LNCAP (cell line): Measurements from ENCODE around the gene SIVA1.

Experiments used
- CTCF ChIP-seq: fragments of 450-650 bp; IDR thresholded peaks from 2 replicates; pipeline ENCODE4 v1.5.1; 2017; ENCODE audit warnings: mild to moderate bottlenecking

Gene SIVA1

GRCh38 chr14:104801520-104802393, 48.8 kb downstream of the SIVA1 start:
- no peak for TF ChIP-seq CTCF

DNA sequence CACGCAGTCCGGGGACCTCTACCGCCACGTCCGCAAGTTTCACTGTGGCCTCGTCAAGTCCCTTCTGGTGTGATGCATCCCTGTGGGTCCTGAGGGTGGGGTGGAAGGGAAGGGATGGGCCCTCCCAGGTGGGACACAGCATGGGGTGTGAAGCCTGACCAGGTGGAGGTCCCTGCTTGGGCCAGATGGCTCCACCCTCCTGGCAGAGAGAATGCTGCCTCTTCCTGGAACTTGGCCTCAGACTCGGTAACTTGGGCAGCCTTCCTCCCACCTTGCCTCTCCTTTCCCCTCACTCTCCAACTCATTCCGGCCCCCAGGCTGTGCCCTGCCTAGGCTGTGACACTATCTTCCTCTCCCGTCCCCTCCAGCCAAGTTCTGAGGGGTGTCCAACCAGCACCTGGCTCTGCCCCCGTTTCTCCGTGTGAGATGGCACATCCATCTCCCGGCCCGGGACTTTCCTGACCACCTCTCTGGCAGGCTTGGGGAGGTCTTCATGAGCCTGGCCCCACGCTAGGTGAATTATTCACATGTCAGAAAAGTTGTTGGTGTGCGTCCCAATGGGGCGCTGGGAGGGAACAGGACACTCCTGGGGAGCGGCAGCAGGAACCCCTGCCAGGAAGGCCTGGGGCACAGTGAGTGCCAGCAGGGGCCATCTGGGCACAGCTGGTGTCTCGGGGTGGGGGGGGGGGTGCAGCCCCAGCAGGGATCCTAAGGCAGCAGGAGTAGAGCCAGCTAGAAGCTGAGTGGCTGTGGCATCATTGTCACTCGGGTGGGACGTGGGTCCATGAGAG, 49.6 kb downstream of the SIVA1 start:
- no peak for TF ChIP-seq CTCF

GRCh38 chr14:104803280-104803911, 50.4 kb downstream of the SIVA1 start:
- TF ChIP-seq CTCF, result no peak

DNA sequence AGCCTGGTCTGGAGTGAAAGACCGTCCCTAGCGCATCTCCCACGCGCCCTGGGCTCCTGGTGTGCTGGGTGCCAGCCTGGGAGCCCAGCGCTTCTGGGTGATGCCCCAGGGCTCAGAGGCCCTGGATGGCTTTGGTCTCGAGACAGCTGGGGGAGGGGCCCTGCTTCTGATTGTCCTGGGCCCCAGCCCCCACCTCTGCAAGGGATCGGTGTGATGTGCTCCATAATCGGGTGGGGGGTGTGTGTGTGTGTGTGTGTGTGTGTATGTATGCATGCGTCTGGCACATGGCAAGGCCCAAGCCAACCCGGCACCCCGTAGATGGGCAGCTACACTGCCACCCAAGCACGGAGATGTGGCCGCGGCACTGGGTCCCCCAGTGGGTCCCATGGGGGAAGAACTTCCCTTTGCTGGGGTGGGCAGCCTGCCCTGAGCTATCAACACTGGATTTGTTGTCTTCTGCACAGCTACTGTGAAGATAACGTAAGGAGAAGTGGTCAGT, 51.0 kb downstream of the SIVA1 start:
- TF ChIP-seq CTCF, result no peak

DNA sequence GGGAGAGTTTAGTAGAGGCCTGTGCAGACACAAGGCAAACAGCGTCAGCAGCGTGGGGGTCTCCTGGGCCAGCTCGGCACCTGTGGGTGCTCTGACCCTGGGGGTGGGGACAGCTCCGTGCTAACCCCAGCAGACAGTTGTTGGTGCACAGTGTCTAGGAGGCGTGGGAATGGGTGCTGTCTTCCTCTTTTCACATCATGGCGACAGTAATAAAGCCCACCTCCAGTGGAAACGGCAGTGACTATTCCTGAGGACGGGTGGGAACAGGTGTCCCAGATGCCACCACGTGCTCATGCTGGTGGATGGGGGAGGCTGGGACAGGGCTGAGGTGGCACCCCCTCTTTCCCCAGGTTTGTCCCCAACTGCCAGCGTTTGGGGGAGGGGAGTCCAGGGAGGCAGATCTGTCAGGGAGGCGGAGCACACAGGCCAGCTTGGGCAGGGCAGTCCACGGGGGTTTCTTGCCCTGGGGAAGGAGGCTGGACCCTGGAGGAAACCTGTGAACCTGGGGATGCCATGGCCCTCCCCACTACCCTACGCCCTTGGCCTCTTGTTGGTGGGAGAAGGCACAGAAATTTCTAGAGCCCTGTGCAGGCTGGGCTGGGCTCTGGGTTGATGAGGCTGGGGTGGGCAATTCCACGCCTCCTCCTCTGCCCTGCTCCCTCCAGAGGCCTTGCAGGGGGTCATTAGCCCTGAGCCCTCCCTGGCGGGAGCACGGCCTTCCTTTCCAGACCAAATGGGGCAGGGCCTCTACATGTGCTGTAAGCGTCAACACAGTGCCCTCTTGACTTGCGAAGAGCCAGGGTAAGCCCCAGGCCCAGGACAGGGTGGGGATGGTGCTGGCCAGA, 51.8 kb downstream of the SIVA1 start:
- no peak for TF ChIP-seq CTCF

- TF ChIP-seq CTCF, result no peak
These were observed 52.4 kb downstream of the SIVA1 start for GRCh38 chr14:104805326-104805678.
